ENCODE data around the gene RFX4.

Gene RFX4

DNA sequence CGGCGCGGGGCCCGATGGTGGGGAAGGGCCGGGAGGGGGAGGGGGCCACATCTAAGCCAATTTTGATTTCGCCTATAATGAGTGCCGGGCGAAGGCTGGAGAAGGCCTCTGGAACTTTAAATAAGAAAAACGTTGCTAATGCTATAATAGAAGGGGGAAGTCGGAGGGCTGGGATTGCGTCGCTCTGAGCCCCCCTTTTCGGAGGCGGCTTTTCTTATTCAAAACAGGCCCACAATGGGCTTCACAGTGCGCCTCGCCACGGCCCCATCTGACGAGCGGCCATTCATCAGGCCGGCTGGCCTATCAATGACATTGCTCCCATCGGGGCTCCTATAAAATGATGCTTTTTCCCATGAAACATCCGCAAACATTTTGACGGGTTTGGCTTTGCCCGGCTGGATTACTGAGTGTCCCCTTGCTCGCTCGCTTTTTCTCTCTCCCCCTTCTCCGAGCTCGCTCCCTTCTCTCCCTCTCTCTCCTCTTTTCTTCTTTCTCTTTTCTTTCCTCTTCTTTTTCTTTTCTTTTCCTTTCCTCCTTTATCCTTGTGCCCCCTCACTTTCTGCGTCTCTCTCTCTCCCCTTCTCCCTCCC is at the start of gene RFX4:
Gene RFX4, plus strand, starts transcription at position 364 of the 590 bp plus-strand sequence. CDS start 317 bp downstream, outside the sequence.
- FAIRE-seq, result no peak

DNA sequence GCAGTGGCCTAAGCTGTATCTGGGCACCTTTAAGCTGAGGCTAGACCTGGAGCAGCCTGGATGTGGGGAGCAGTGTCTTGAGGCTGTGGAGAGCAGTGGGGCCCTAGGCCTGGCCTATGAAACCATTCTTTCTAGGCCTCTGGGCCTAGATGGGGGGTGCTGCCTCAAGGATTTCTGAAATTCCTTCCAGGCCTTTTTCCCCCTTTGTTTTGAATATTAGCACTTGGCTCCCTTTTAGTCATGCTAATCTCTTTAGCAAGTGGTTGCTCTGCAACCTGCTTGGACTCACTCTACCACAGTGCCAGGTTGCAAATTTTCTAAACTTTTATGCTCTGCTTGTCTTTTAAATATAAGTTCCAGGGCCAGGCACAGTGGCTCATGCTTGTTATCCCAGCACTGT is 41.6 kb upstream of the RFX4 start:
- no peak for FAIRE-seq

DNA sequence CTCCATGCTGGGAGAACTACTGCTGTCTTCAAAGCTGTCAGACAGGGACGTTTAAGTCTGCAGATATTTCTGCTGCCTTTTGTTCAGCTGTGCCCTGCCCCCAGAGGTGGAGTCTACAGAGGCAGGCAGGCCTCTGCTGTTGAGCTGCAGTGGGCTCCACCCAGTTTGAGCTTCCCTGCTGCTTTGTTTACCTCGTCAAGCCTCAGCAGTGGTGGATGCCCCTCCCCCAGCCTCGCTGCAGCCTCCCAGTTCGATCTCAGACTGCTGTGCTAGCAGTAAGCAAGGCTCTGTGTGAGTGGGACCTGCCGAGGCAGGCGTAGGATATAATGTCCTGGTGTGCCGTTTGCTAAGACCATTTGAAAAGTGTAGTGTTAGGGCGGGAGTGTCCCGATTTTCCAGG is 31.4 kb upstream of the RFX4 start:
- FAIRE-seq, result no peak

DNA sequence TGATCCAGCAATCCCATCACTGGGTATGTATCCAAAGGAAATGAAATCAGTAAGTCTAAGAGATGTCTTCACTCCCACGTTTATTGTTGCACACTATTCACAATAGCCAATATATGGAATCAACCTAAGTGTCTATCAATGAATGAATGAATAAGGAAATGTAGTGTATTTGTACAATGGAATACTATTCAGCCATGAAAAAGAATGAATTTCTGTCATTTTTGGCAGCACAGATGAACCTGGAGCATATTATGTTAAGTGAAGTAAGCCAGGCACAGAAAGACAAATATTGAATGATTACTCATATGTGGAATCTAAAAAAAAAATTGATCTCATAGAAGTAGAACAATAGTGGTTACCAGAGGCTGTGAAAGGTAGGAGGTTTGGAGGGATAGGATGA is 30.6 kb upstream of the RFX4 start:
- FAIRE-seq, result no peak

DNA sequence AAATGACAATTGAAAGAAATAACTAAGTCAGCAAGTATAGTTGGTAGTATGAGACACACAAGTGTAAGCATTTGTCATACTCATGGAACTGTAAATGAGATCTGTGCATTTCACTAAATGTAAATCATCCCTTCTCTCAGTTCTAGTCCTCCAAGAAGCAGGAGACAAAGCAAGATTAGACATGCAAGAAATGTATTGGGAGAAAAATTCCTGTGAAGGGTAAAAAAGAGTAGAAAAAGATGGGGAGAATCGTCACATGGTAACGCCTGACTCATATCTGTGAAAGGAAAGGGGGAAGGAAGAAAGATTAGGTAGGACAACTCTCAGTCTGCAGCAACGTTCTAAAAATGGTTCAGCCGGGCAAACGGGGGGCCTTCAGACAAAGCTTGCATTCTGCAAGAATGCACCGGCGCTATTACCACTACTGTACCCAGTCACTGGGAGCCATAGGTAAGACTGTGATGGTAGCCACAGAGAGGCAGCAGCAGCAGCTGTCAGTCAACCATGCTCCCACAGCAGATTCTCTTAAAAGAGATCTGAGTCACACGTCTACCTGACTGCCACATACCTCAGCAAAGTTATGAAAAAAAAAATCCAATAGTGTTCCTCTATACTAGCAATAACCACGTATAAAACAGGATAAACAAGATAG is 18.0 kb upstream of the RFX4 start:
- FAIRE-seq, result no peak

DNA sequence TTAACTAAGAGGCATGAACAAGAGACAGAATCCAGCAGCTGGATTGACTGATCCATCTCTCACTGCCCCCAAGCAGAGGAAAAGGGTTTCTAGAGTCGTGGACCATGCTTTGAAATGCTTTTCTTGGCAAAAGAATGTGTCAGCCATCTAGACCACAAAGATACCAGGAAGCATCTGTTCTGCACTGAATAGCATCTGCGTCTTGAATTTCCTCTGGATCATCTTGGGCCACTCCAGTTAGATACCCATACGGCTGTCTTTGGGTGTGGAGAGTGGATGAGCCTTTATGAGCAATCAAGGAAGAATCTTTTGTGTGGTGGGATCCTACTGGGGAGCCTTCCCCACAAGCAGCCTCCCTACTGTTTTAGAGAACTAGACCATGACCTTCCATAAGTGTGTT is 16.0 kb upstream of the RFX4 start:
- no peak for FAIRE-seq

DNA sequence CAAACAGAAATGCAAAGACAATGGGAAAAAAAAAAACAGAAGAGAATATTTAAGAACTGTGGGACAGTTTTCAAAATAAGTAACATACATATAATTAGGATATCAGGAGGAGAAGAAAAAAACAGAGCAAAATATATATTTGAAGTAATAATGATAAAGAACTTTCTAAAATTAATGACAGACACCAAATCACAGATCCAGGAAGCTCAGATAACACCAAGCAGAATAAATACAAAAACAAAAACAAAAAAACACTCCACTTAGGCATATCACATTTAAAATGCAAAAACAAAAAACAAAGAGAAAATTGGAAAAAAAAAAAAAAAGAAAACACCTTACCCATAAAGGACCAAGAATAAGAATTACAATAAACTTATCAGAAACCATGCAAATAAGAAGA is 9.6 kb upstream of the RFX4 start:
- FAIRE-seq, result no peak

DNA sequence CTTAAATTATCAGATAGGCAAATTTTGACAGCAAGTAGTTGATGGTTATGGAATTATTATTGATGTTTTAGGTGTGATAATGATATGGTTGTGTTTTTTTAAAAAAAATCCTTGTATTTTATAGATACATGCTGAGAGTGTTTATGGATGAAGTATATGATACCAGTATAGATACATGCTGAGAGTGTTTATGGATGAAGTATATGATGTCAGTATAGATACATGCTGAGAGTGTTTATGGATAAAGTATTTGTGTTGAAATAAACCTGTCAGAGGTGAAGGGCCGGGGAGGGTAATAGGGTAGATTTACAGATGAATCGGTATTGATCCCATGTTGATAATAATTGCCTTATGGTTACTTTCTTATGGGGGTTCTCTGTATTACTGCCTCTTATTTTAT is 6.0 kb upstream of the RFX4 start:
- no peak for FAIRE-seq

DNA sequence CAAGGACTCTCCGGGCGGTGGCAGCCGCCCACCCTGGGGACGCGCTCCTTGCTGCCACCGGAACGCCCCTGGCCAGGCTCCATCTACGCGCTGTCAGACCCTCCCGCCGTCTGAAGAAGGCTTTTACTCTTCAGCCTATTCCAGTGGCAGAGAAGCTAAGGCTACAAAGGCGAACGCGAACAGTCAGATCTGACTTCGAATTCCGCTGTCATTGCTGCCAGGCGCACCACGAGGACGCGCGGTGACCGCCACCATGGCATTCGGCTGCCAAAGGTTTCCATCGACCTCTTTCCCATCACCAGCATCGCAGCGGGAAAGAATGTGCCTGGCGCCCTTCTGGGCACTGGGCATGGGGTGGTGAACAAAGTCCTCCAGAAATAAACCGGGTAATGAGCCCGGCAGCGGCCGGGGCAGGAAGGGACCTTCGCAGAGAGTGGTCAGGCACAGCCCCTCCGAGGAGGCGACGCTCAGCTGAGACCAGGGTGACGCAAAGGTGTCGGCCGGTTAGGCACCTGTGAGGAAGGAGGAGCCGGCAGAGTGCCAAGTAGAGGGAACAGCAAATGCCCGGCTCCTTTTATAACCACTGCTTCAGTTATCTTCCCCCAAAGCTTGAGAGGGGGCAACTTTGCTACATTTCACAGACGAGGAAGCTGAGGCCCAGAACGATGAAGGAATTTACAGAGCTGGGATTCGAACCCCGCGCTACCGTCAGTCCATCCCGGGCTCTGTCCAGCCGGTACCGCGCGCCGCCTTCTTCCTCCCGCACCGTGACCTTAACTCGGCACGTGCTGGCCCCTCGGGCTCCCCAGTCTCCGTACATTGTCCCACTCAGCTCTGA is 1.9 kb upstream of the RFX4 start:
- no peak for FAIRE-seq

DNA sequence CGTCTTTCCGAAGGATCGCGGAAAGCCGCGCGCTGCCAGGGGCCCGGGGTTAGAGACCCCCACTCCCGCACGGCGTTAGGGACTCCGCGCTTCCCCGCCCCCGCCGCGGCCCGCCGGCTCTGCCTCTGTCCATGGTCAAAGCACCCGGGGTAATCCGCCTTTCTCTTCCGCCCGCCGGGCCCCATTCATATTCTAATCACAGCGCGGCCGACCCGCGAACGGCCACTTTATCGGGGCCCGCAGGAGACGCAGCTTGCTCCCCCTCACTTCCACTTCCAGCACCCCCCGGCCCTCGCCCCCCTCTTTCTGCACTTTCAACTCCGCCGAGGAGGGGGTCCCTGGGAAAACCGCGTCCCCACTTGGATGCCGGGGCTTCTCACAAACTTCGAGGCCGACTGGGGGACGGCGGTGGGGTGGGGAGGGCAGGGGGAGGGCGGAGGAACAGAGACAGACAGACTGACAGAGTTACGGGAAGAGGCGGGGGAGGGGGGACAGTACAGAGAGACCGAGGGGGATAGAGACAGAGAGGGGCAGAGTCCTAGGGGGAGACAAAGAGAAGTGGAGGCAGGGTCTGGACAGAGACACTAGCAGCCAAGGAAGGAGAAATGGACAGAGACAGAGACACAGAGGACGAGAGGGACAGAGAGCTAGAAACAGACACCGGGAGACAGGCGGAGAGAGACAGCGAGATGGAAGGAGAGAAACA is 1.1 kb upstream of the RFX4 start:
- FAIRE-seq, result no peak

DNA sequence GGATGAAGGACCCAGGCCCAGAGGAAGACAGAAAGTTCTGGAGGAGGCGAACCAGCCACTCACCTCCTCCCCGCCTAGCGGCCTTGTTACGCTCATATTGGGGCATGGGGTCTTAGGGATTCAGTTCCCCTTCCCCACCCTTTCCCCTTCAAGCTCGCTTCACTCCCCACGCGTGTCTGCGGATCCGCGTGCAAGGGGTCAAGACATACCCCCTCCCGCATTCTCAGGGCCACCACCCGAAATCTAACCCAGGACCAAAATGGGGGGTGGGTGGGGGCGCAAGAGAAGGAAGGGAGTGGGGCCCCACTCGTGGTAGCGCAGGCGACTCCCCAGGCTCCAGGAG is 584 bp upstream of the RFX4 start:
- no peak for FAIRE-seq

DNA sequence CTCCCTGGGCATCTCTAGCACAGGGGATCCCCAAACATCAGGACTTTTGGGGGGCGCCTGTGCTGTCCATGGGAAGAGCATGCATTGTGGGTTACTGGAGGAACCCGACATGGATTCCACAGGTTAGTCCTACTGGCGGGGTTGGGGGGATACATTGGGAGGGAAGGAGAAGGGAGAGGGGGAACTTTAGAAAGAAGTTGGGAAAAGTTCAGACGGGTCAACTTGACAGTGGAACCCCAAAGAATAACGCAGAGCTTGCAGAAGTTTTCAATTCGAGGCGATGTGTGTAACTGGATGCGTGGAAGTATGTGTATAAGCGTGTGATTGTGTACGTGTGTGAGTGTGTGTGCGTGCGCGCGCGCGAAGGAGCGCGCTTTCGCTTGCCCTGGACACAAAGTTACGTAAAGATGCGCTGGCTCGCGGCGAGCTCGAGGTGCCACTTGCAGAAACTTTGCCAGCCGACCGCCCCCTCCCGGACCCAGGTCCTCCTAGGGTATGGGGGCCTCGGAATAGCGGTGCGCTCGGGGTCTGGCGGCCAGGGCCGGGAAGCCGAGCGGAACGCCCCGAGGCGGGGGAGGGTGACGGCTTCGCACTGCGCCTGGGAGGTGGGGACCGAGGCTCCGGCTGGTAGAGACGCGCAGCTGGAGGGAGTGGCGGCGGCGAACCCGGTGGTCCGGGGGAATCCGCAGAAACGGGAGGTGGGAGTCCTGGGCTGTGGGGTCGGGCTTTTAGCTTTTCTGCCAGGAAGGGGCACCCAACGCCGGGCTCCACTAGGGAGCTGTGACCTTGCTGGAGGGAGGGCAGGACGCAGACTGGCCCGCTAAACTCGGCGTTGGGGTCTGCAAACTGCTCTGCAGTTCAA is 669 bp downstream of the RFX4 start:
- no peak for FAIRE-seq

DNA sequence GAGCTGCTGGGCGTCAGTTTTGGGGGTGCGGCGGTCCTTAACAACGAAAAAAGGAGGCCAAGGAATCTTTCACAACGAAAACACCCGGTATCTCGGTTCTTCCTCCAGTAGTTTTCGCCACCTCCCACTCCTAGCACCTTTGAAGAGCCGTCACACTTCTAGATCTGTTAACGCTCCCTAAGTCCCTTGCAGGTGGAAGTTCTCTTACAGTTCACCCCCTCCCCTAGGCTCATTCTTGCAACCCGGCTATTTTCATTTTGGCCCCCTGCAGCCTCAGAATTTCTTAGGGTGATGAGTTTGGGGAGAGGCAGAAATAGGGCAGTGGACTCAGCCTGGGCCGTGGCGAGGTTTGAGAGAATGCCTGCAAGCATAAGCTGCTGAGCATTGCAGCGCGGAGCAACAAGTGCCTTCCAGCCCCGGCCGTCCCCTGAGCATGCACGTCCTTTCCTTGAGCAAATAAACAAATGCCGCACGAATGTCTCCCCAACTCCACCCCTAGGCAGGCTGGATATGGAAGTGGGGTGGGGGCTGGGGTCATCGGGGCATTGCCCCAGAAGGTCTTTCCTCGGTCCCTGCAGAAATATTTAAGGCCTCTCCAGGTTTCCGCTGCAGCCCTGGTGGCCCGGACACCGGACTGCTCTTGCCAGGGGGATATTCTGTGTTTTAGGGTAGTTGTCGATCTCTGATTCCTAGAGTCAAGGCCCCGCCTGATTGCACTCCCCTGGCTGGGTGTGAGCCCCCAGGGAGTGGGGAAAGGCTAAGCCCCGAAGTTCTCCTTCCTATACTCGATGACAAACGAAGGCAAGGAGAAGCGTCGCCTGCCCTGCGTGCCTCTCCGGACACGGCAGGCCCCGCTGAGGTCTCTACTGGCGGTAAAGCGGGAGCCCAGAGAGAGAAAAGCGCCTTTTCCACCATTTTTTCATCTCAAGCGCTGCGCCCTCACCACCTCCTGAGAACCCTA is 1.6 kb downstream of the RFX4 start:
- FAIRE-seq, result no peak

DNA sequence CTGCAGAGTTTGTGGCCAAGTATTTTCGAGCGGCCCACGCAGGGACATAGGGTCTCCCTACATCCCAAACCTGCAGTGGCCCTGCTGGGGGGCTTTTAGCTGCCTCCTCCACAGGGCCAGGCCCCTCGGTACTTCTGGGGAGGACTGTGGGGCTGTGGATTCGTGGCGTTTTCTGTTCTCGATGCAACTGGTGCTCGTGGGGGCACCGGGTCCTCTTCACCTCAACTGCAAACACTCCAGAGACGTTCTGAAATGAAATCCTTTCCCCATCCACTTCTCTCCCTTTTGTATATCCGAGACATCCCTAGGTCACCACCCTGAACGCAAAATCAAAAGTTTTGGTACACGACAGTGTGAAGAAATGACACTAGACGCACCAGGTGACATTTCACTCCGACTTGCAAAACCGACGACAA is 2.3 kb downstream of the RFX4 start:
- FAIRE-seq, result no peak

DNA sequence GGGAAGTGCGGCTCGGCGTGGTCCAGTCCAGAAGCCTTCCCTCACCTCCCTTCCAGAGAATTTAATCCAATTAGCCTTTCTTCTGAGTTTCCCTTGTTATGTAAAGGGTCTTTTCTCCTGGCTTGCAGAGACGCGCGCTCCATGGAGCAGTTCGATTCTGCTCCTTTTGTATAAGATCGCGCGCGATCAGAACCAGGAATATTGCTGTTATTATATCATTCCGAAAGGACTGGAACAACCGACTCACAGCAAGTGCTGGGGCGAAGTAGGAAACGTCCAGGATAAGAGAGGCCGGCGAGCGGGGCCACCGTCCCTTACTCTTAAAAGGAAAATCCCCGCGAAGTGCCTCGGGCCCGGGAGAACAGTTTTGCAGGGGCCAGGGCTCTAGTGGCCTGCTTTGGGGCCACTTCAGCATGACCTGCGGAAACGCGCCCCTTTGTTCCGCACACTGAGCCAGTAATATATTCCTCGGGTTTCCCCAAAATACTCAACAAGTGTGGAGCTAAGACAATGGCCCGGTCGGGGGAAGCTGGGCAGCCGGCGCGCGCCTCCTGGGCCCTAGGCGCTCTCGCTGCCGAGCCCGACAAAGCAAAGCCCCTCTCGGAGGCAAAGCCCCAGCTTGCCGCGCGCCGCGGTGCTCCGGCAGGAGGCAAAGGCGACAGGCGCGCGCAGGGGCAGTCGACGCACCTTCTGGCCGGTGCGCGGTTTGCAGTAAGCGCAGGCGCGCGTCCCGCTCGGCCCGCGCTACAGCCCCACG is 2.9 kb downstream of the RFX4 start:
- FAIRE-seq, result no peak

DNA sequence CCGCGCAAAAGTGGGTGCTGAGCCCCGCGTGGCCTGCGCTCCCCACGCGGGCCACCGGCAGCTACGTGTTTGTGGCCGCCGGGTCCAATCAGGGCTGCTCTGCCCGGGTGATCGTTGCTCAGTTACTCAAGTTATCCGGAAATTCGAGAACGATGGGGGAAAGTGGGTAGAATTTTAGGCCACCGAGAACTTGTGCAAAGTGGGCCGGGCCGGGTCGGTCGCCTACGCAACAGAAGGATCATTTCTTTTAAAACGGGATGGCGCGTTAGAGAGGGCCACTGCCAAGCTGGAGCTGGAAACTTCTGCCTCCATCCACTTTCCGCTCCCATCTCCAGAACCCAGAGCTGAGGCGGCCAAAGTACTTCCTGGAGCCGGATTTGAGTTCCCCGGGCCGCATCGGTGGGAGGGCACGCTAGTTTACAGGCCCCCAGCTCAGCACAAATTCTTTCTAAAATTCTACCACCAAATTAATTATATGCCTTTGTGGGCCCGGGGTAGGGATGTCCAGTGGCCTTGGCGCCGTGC is 3.5 kb downstream of the RFX4 start:
- FAIRE-seq, result no peak

DNA sequence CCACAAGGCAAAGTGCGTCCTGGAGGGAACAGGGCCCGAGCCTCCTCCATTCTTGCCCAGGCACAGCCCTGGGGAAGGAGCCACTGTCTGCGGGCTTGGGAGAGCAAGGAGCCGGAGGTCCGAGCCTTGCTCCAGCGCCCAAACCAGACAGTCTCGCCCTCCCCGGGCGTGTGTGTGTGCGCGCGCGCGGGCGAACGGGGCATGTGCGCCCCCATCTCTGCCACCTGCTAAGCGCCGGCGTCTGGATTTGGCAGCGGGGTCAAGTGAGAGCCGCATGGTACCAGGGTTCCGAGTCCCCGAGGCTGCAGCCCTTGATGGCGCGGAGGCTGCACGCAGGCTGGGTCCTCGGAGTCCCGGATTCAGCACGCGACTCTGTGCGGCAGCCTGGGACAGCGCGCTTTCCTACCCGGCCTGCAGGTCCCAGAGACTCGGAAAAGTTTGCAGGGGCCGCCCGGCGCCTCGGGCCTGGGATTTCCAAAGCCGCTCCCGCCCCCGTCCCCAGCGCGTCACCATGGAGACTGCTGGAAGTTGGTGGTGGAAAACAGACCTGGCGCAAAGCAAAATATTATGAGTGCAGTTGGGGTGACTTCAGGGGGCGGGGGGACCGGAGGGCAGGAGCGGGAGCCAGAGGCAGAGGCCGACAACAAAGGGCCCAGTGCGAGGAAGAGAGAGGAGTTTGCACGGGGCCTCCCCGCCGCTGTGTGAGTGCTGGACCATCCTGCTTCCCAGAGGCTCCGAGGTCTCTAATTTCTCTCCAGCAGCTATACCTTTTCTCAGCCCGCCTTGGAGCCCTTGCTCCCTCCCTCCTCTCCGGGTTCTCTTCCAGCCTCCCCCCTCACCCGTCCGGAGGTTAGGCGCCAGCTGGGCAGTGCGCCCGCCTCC is 4.2 kb downstream of the RFX4 start:
- no peak for FAIRE-seq

DNA sequence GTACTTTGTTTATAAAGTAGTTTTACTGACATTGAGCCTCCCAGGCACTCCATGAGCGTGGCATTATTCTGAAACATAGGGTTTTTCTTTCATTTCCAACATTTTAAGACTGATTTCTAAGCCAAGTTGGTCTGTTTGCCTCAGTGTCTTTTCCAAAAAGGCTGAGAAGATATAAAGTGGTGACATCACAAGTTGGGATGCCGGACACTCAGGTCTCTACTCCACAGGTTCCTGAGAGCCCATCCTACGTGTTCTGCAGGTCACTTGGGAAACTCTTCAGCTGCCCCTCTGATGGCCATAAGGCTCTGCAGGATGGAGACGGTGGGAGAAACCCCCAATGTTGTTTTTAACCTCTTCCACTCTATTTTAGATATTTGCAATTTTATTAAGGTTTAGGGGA is 6.0 kb downstream of the RFX4 start:
- FAIRE-seq, result no peak

DNA sequence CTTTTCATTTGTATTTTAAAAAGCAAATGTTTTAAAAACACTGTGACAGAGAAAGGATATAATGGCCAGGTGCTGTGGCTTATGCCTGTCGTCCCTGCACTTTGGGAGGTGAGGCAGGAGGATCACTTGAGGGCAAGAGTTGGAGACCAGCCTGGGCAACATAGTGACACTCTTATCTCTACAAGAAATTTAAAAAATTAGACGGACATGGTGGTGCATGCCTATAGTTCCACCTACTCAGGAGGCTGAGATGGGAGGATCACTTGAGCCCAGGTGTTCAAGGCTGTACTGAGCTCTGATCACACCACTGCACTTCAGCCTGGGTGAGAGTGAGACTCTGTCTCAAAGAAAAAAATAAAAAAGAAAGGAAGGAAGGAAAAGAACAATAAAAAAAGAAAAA is 7.8 kb downstream of the RFX4 start:
- no peak for FAIRE-seq
